ENCODE results near the gene BBX.
"Not testable (repeated sequence)": the region's sequence is repeated elsewhere in the genome, so short reads cannot be mapped to it uniquely, and the experiment has no call there.

GRCh38 chr3:107565244-107565643 is 42.5 kb downstream of the BBX start:
- not testable (repeated sequence) for TF ChIP-seq CTCF (IDR thresholded peaks at IDR 0.05); TEAD4 (CRISPR knock-in tag; IDR thresholded peaks at IDR 0.05); FOXP1 (CRISPR knock-in tag; IDR thresholded peaks at IDR 0.05; ENCODE audit: borderline replicate concordance); PRDM15 (CRISPR knock-in tag; IDR thresholded peaks at IDR 0.05); ZNF232 (CRISPR knock-in tag; IDR thresholded peaks at IDR 0.05)

All from WTC11 (cell line).